LNCAP (cell line): ENCODE measurements around the gene WFDC8.

ENCODE experiments used
- CTCF ChIP-seq: fragments of 450-650 bp; IDR thresholded peaks from 2 replicates; pipeline ENCODE4 v1.5.1; 2017; ENCODE audit warnings: mild to moderate bottlenecking

WFDC8 gene

GRCh38 chr20:45515147-45515913 is 63.8 kb downstream of the WFDC8 start, which contains the start of gene SPINT3:
Gene SPINT3, minus strand, starts transcription at chr20:45515622. Its CDS starts 14 bp downstream, at chr20:45515608.
- no peak for TF ChIP-seq CTCF

GRCh38 chr20:45510242-45510862 is 68.7 kb downstream of the WFDC8 start:
- TF ChIP-seq CTCF, result no peak

GRCh38 chr20:45509091-45509490 is 70.0 kb downstream of the WFDC8 start:
- no peak for TF ChIP-seq CTCF

GRCh38 chr20:45508068-45508886 is 70.8 kb downstream of the WFDC8 start:
- TF ChIP-seq CTCF, result no peak

- no peak for TF ChIP-seq CTCF
These were observed 71.9 kb downstream of the WFDC8 start for GRCh38 chr20:45507011-45507820.

- no peak for TF ChIP-seq CTCF
These were observed 72.7 kb downstream of the WFDC8 start for GRCh38 chr20:45506398-45506797.

- no peak for TF ChIP-seq CTCF
These were observed 75.7 kb downstream of the WFDC8 start for GRCh38 chr20:45503403-45503802.
